ES-I3 (cell line): ENCODE data around the gene PEX14.

Experiments
- H3K36me3 ChIP-seq: 2 replicates; pipeline ENCODE4 v1.6.1; 2013; ENCODE audit warnings: mild to moderate bottlenecking, low read length, control low read depth, moderate library complexity; ENCODE audit not compliant: insufficient read depth
- H3K4me1 ChIP-seq: 2 replicates; pipeline ENCODE4 v1.6.1; 2013; ENCODE audit warnings: mild to moderate bottlenecking, control low read depth, low read length; ENCODE audit not compliant: insufficient read depth
- H3K9ac ChIP-seq: 2 replicates; pipeline ENCODE4 v1.6.1; 2013; ENCODE audit warnings: low read depth, mild to moderate bottlenecking, low read length, moderate library complexity
- H3K9me3 ChIP-seq: 2 replicates; pipeline ENCODE4 v1.6.1; 2013; ENCODE audit warnings: mild to moderate bottlenecking, low read length, moderate library complexity; ENCODE audit not compliant: control insufficient read depth, insufficient read depth

Gene PEX14

DNA sequence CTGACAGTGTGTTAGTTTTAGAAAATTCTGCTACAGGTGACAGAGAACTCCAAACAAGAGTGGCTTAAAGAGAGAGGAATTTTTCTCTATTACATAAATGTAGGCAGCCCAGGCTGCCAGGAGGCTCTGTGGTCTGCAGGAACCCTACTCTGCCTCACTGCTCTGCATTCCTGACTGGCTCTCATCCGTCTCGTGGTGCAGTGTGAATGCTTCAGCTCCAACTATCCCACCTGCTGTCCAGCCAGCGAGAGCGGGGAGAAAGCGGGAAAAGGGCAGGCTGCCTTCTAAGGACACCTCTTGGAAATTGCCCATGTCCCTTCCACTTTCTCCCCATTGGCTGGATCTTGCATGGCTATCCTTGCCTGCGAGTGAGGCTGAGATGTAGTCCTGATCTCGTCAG is 131.3 kb downstream of the PEX14 start:
- H3K36me3 ChIP-seq = no peaks in the 10 kb centered on the region
- no peak overlapping the region for H3K9ac ChIP-seq
- no peaks in the 10 kb centered on the region for H3K4me1 ChIP-seq
- H3K9me3 ChIP-seq = no peaks in the 10 kb centered on the region

DNA sequence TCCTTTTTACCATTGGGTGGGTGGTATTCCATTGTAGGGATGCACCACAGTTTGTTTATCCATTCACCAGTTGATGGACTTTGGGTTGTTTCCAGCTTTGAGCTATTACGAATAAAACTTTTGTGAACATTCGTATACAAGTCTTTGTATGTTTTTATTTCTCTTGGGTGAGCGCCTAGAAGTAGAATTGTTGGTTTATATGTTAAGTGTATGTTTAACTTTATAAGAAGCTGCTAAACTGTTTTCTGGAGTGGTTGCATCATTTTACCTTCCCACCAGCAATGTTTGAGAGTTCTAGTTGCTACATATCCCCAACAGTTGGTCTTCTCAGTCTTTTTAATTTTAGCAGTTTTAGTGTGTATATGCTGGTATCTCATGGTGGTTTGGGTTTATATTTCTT is 132.5 kb downstream of the PEX14 start:
- no peak overlapping the region for H3K9ac ChIP-seq
- H3K36me3 ChIP-seq = no peaks in the 10 kb centered on the region
- H3K4me1 ChIP-seq = no peaks in the 10 kb centered on the region
- no peaks in the 10 kb centered on the region for H3K9me3 ChIP-seq

DNA sequence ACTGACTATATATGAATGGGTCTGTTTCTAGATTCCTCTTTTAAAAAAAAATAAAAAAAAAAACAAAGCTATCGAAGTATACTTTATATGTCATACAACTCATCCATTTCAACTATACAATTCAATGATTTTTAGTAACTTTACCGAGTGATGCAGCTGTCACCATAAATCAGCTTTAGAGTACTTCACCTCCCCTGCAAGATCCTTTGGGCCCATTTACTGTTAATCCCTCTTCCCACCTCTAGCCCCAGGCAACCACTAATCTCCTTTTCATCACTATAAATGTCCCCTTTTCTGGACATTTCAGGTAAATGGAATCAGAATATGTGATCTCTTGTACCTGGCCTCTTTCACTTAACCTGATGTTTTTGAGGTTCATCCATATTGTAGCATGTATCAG is 133.9 kb downstream of the PEX14 start:
- H3K9me3 ChIP-seq = no peaks in the 10 kb centered on the region

DNA sequence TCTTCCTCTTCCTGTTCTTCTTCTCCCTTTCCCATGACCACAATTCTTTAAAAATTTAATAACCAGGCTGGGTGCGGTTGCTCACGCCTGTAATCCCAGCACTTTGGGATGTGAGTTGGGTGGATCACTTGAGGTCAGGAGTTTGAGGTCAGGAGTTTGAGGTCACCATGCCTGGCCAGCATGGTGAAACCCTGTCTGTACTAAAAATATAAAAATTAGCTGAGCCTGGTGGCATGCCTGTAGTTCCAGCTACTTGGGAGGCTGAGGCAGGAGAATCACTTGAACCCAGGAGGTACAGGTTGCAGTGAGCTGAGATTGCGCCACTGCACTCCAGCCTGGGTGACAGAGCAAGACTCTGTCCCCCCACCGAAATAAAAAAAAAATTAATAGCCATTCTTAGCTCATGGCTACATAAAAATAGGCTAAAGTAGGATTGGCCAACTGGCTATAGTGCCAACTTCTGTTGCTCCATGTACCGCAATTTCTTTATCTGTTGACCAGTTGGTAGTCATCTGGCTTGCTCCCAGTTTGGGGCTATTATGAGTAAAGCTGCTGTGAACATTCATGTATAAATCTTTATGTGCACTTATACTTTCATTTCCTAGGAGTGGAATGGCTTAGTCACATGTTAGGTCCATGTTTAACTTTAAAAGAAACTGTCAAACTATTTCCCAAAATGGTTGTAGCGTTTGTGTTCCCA is 136.3 kb downstream of the PEX14 start:
- Histone ChIP-seq H3K9ac (no peak overlapping the region), H3K9me3 (no peaks in the 10 kb centered on the region), H3K36me3 (no peaks in the 10 kb centered on the region), H3K4me1 (no peaks in the 10 kb centered on the region; the same call in 1 of the 2 replicates)

More for the DNA sequence above, 133.9 kb downstream of the PEX14 start:
- H3K36me3 ChIP-seq = no peaks in the 10 kb centered on the region
- H3K9ac ChIP-seq = no peak overlapping the region
- H3K4me1 ChIP-seq = no peaks in the 10 kb centered on the region

DNA sequence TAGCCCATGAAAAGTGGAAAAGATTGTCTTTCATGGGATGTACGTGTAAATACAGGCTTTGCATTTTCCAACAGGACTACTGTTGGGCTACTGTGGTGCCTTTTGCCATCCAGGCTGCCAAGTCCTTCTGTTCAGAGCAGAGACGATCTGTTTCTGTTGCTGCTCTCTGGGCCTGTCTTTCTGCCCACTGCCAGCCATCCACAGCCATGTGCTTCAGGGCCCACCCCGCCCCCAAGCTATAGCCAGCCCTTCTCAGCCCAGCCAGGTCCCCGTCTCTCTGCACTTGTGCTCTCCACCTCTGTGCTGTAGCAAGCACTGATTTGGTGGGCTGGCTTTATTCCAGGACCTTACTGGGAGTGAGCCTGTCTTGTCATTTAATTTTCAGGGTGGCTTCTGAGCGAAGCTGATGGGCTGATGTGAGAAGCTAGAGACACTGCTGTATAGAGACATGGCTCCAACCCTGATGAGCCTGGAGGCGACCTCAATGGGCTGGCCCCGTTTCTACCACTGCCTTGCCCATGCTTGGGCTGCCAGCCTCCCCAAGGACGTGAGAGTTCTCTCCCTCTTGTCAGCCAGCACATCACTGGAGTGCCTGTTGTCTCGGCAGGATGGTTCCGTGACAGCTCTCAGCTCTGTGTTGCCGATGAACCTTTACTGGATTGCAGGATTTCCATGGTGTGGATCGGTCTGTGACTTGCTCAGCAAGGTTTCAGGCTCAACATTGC is 137.8 kb downstream of the PEX14 start:
- Histone ChIP-seq H3K9ac (no peak overlapping the region), H3K36me3 (no peaks in the 10 kb centered on the region), H3K9me3 (no peaks in the 10 kb centered on the region), H3K4me1 (no peaks in the 10 kb centered on the region; the same call in 1 of the 2 replicates)

- no peaks in the 10 kb centered on the region for H3K9me3 ChIP-seq
- no peak overlapping the region for H3K9ac ChIP-seq
- H3K4me1 ChIP-seq = no peaks in the 10 kb centered on the region; the same call in 1 of the 2 replicates
- no peaks in the 10 kb centered on the region for H3K36me3 ChIP-seq
Observed at GRCh38 chr1:10613340-10613739, 138.6 kb downstream of the PEX14 start.

DNA sequence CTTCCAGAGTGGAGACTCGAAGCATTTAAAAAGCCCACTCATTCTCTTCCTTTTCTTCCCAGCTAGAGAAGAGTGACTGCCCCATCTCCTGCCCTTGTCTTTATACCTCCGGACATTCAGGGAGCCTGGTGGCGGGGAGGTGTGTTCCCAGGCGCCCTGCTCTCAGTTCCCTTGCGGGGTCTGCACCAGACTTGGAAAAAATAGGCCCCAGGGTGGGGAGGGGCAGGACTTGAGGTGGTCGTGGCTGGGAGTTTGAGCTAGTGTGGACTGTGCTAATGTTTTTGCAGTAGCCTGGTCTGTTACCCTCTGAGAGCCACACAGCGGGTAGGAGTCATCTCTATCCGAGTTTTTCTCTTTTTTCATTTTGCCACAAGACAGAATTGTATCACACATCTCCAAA is 139.1 kb downstream of the PEX14 start:
- H3K4me1 ChIP-seq = no peaks in the 10 kb centered on the region; the same call in 1 of the 2 replicates
- H3K9ac ChIP-seq = no peak overlapping the region

GRCh38 chr1:10614377-10615225 is 139.9 kb downstream of the PEX14 start:
- Histone ChIP-seq H3K9ac (no peak overlapping the region), H3K9me3 (no peaks in the 10 kb centered on the region)

More for the DNA sequence above, 139.1 kb downstream of the PEX14 start:
- H3K36me3 ChIP-seq = no peaks in the 10 kb centered on the region
- no peaks in the 10 kb centered on the region for H3K9me3 ChIP-seq

GRCh38 chr1:10615332-10615731 is 140.6 kb downstream of the PEX14 start:
- Histone ChIP-seq H3K9ac (no peak overlapping the region), H3K36me3 (no peaks in the 10 kb centered on the region), H3K4me1 (no peaks in the 10 kb centered on the region; the same call in 1 of the 2 replicates), H3K9me3 (no peaks in the 10 kb centered on the region)

More at GRCh38 chr1:10614377-10615225, 139.9 kb downstream of the PEX14 start:
- Histone ChIP-seq H3K4me1 (no peaks in the 10 kb centered on the region; the same call in 1 of the 2 replicates), H3K36me3 (no peaks in the 10 kb centered on the region)

GRCh38 chr1:10615932-10616671 is 141.4 kb downstream of the PEX14 start:
- H3K9me3 ChIP-seq = no peaks in the 10 kb centered on the region
- no peaks in the 10 kb centered on the region for H3K36me3 ChIP-seq

GRCh38 chr1:10616696-10617095 is 141.9 kb downstream of the PEX14 start:
- no peaks in the 10 kb centered on the region for H3K9me3 ChIP-seq
- no peaks in the 10 kb centered on the region; the same call in 1 of the 2 replicates for H3K4me1 ChIP-seq
- H3K9ac ChIP-seq = no peak overlapping the region
- no peaks in the 10 kb centered on the region for H3K36me3 ChIP-seq

More at GRCh38 chr1:10615932-10616671, 141.4 kb downstream of the PEX14 start:
- no peaks in the 10 kb centered on the region; the same call in 1 of the 2 replicates for H3K4me1 ChIP-seq
- H3K9ac ChIP-seq = no peak overlapping the region

DNA sequence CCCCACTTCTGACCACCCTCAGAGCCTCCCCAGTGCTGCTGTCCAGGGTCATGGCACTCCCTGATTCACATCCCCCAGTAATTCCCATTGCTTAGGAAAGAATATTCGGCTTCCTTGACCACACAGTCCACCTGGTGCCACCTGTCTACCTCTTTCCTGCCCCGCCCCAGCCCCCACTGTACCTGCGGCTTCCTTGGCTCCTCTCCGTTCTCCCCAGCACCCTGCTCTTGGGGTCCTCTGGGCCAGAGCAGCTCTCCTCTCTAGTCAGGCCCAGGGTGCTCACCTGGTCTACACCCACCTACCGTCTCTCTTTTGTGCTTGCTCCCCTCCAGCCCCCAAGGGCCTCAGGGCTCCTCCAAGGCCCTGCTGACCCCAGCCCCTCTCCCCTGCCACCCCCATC is 142.6 kb downstream of the PEX14 start:
- Histone ChIP-seq H3K9me3 (no peaks in the 10 kb centered on the region), H3K36me3 (no peaks in the 10 kb centered on the region), H3K9ac (no peak overlapping the region), H3K4me1 (no peaks in the 10 kb centered on the region; the same call in 1 of the 2 replicates)

GRCh38 chr1:10617931-10618885 is 143.5 kb downstream of the PEX14 start:
- Histone ChIP-seq H3K4me1 (no peaks in the 10 kb centered on the region; the same call in 1 of the 2 replicates), H3K36me3 (no peaks in the 10 kb centered on the region), H3K9ac (no peak overlapping the region), H3K9me3 (no peaks in the 10 kb centered on the region)
